Astrocyte of the spinal cord (primary cell): ENCODE results near the gene OTUD7B.

ENCODE experiments used
- DNase-seq: peaks from one replicate; pipeline ENCODE4 v3.0.0; 2011; ENCODE audit warnings: low read depth, low spot score
- H3K4me3 ChIP-seq: 2 replicates; pipeline ENCODE4 v1.5.1; 2011; ENCODE audit warnings: low read depth, mild to moderate bottlenecking, low read length, moderate library complexity
- in situ Hi-C: cut with HindIII; loops from 2 replicates; pipeline ENCODE4 v1.10.0; 2017; ENCODE audit warnings: low sequenced_read_pairs
- TF ChIP-seq, protein P1 (sequence below): IDR thresholded peaks from 2 replicates; pipeline ENCODE4 v1.5.1; 2012; ENCODE audit warnings: low read depth, mild to moderate bottlenecking, low read length, inconsistent platforms

OTUD7B gene

DNA sequence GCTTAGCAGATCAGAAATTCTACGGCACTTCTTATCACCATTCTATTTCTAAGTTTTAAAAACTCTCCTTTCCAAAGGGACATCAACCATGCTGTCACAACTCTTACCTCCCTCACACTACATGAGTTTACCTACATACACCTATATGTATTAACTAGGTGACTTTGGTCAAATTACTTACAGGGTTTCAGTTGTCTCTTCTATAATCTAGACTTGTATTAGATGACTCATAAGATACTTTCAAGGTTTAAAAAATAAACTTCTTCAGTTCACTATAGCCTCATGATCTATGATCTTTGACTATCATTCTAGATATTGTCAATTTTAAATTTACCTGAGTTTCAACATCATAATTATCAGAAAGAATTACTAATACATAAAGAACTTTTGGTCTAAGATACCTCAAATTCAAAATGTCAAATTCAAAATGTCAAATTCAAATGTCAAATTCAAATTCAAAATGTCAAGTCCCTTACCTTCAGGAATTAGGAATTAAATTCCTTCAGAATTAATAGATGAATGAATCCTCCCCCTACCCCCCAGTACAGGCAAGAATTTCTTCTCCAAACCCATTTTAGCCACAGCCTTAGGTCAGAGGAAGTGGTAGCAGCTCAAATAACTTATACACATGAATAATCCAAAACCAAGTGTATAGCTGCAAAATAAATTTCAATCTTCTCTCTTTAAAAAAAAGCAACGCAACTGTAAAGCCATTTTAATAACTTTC, 31.1 kb downstream of the OTUD7B start:
- TF ChIP-seq, protein P1, sequence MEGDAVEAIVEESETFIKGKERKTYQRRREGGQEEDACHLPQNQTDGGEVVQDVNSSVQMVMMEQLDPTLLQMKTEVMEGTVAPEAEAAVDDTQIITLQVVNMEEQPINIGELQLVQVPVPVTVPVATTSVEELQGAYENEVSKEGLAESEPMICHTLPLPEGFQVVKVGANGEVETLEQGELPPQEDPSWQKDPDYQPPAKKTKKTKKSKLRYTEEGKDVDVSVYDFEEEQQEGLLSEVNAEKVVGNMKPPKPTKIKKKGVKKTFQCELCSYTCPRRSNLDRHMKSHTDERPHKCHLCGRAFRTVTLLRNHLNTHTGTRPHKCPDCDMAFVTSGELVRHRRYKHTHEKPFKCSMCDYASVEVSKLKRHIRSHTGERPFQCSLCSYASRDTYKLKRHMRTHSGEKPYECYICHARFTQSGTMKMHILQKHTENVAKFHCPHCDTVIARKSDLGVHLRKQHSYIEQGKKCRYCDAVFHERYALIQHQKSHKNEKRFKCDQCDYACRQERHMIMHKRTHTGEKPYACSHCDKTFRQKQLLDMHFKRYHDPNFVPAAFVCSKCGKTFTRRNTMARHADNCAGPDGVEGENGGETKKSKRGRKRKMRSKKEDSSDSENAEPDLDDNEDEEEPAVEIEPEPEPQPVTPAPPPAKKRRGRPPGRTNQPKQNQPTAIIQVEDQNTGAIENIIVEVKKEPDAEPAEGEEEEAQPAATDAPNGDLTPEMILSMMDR, result no peak
- in situ Hi-C loops, result no loop called here
- no peak for DNase-seq
- H3K4me3 ChIP-seq, result no peak overlapping the region

DNA sequence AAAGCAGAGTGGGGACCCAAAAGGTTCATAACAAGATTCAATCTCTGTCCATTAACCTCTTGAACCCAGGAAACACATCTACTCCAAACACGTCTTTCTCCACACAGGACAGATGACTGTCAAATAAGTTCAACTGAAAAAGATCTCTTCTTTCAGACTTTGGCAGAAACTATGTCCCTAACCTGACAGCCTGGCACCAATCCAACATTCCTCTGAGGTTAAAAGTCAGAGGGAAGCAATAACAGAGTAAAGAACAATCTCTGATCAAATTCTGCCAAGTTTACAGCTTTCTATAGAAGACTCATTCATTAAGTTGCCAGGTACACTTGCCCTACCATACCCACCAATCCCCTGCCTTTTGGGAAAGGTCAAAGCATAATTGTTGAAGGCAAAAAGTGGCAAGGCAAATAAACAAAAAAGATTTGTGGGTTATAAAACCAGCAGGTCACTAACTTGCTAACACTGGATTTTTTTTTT, 31.9 kb downstream of the OTUD7B start:
- no peak for DNase-seq
- TF ChIP-seq, protein P1, result no peak
- H3K4me3 ChIP-seq, result no peak overlapping the region
- in situ Hi-C loops, result no loop called here

DNA sequence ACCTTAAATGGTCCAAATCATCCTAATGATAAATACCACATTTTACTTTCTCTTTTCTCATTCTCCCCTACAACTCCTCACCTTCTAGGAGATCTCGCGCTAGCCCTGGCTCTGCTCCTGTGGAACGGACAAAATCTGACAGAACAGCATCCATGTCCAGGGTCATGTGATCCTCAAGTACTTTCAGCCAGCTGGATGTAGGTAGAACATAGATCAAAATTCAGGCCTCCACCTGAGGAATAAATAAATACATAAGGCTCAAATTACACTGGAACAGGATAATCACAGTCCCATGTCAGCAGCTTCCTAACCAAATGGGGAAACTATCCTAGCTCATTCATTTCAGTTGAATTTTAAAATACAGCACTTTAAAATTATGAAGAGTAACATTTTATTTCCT, 33.2 kb downstream of the OTUD7B start:
- TF ChIP-seq, protein P1, result no peak
- H3K4me3 ChIP-seq, result no peak overlapping the region
- no peak for DNase-seq
- in situ Hi-C loops, result no loop called here

DNA sequence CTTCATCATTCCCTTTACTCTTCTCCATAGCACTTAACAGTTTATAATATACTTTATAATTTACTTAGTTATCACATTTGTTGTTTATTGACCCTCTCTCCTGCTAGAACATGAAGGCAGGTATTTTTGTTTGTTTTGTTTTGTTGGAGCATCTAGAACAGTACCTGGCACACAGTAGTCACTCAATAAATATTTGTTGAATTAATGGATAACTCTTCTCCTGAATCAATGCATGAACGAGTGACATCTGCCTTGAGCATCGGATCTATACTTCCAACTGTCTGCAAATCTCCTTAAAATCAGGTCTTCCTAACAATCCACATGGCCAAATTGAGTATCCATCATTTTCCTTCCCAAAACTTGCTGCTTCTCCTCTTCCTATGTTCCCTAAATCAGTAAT, 38.0 kb downstream of the OTUD7B start:
- TF ChIP-seq, protein P1, result no peak
- no peak for DNase-seq
- in situ Hi-C loops, result no loop called here
- H3K4me3 ChIP-seq, result no peak overlapping the region

DNA sequence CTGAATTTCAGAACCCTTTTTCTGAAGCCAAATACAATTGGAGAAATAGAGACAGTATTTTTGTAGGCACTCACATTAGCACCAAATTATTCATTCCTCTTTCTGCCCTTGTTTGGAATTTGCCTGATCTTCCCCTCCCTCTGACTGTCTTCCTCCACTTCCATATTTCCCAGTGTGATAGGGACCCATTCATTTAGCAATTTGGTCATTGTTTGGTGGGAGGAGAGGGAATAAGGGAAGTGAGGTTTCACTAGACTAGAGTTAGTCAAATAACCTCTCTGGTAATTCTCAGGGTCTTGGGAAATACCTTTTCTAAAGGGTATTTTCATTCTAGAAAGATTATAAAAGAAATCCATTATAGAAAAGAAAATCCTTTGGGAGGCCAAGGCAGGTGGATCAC, 42.9 kb downstream of the OTUD7B start:
- TF ChIP-seq, protein P1, result no peak
- in situ Hi-C loops, result no loop called here
- no peak for DNase-seq
- no peak overlapping the region for H3K4me3 ChIP-seq

DNA sequence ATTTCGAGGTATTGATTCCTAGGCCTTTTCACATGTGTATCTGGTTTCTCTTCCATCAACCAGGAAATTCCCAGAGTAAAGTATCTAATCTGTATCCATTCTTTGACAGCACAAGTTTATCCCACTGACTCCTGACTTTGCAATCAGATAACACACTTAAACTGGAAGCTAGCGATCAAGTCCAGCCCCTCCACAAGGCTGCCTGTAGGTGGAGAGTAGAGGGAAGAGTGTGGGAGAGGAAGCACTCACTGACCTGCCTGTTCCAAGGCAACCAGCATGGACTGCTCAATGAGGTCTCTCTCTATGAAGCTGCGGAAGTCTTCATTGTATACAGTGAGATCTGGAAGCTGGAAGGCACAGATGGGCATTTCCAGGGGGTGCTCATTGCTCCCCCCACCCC, 43.5 kb downstream of the OTUD7B start:
- TF ChIP-seq, protein P1, result no peak
- no peak overlapping the region for H3K4me3 ChIP-seq
- in situ Hi-C loops, result no loop called here
- no peak for DNase-seq
